ENCODE data around the gene PPP1R12A.
"Not testable (repeated sequence)": the region's sequence is repeated elsewhere in the genome, so short reads cannot be mapped to it uniquely, and the experiment has no call there.

Gene PPP1R12A

DNA sequence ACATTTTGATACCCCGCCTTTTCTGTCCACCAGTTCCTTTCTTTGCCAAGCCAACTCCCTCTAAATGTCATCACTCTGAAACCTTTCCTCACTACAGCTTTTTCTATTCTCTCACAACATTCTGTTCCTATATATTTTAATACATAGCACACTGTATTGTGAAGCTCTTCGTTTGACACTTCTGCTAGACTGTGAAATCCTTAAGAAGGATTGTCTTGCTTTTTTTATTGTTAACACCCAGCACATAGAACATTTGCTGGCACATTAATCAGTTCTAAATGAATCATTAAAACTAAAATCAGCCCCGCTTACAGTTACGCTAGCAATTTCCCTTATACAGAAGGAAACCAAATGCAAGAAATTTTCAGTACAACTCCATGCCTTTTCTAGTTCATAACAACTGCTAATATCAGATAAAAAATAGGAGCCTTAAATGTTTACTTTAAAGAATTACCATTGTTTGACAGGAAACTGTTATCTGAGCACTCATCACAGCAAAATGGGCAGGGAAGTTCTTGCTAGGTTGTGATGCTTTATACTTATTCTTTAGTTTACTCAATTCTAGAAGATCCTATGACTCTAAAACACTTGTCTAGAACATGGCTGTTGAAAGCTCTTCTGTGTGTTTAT is 93.5 kb downstream of the PPP1R12A start:
- DNase-seq = no peak

DNA sequence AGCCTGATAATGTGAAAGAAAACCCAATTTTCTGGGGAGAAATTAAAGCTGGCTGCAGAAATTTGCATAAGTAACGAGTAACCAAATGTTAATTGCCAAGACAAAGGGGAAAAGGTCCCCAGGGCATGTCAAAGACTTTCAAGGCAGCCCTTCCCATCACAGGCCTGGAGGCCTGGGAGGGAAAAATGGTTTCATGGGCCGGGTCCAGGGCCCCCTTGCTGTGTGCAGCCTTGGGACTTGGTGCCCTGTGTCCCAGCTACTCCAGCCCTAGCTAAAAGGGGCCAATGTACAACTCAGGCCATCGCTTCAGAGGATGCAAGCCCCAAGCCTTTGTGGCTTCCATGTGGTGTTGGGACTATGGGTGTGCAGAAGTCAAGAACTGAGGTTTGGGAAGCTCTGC is 96.5 kb downstream of the PPP1R12A start:
- DNase-seq = no peak

DNA sequence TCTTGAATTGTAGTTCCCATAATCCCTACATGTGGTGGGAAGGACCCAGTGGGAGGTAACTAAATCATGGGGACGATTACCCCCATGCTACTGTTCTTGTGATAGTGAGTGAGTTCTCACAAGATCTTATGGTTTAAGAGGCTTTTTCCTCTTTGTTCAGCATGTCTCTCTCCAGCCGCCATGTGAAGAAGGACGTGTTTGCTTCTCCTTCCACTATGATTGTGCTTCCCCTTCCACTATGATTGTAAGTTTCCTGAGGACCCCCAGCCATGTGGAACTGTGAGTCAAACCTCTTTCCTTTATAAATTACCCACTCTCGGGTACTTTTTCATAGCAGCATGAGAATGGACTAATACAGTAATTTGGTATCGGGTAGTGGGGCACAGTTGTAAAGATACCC is 97.3 kb downstream of the PPP1R12A start:
- no peak for DNase-seq

DNA sequence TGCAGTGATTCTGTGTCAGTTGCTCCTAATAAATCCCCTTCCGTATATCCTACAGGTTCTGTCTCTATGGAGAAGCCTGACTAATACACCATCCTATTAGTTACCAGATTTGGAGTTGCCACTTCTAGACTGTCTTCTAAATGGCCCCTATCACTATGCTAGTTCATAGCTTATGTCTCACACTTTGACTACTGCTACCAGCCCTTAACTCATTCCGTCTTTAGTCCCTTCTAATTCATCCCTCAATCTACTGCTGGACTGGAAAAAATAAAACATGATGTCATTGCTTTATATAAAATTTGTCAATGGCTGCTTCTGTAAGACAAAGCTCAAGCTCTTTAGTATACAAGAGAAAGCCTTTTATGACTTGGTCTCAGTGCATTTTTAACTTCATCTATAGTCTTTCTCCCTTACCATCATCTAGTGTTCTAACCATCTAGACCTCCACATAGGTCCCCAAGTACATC is 99.5 kb downstream of the PPP1R12A start:
- no peak for DNase-seq

DNA sequence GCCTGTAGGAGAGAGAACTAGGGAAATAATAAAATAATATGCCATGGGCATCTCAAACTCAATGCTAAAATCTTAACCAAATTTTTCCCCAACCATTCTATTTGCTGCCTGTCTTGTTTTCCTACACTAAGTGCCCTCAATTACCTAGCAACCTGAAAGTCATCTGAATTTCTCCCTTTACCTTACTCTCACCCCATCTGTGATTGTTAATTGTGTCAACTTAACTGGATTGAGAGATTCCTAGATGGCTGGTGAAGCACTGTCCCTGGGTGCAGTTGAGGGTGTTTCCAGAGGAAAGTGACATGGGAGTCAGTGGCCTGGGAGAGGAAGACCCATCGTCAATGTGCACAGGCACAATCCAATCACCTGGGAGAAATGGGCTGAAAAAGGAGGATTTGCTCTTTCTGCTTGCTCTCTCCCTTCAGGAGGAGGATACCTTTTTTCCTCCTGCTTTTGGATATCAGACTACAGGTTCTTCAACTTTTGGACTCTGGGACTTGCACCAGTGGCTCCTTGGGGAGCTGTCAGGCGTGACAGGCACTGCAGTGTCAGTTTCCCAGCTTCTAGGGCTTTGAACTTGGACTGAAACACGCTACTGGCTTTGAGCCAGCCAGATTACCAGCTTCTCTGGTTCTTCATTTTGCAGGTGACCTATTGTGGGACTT is 100.1 kb downstream of the PPP1R12A start:
- DNase-seq = no peak

DNA sequence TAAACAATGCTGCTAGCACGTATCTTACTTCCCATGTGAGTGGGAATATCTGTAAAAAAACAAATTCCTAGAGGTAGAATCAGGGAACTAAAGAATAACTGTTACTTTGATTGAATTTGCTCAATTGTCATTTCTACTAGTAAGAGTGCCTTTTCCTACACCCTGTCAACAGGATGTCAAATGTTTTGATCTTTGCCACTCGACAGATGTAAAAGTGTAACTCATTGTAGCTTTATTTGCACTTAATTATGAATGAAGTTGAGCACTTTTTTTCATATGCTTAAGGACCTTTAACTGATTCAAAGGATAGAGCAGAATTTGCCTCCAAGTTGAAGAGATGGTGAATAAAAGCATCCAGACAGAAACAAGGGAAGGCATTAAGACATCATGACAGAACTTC is 104.5 kb downstream of the PPP1R12A start:
- no peak for DNase-seq

DNA sequence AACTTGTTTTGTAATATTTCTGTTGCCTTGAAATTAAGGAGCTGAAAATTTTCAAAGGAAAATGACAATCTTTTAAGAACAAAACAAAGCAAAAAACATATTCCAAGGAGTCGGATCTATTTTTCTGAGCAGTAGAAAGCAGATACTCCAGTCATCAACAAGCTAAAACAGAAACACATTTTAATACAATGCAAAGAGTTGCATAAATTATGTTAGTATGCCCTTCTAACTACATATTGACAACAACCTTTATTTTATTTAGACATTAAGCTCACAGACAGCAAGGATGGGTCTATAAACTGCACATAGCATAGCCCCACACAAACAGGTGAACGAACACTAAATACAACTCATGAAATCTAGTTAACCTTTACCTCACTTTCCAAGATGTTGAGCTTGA is 106.0 kb downstream of the PPP1R12A start:
- no peak for DNase-seq

DNA sequence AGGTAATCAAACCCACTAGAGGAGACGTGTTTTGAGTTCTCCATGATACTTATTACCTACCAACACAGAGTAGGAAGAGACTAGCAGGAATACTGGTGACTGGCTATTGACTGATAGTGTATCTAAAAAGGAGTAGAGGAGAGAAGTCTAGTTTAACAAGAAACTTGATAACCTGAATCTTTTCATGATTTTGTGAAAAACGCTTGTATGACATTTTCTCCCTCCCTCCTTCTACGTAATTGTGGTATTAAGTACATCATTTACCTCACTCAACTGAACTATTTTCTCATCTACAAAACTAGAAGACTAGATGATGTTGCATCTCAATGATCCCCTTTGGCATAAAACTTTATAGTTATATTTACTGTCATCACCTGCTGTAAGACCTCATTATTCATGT is 107.4 kb downstream of the PPP1R12A start:
- no peak for DNase-seq

DNA sequence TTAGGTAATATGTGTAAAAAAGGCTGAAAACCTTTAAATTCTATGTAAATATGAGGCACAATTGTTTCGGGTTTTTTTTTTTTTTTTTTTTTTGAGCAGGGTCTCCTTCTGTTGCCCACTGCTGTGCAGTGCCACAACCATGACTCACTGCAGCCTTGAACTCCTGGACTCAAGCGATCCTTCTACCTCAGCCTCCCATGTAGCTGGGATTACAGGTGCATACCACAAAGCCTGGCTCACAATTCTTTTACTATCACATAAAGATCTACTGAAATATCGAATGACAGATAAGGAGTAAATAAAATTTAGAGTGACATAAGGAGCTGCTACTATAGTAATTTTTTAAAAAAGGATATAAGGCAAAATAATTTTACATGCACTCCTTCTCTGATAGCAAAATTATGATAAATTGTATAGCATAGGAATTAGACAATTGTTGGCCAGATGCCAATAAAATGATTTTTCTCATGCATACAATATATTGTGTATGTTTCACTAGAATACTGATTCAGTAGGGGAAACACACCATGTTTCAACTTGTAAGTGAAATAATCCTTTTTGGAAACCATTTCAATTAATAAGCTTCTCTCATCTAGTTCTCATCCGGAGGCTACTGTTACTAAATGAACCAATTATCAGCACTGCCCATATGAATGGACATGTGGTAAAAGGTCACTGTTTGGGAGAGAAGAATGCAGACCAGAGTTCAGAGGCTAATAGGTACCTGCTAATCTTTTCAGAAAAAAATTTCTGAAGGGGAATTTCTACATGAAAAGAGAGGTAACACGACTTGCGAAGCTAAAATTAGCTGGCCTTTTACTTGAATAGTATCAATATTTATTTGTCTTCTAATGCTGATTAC is 108.4 kb downstream of the PPP1R12A start:
- no peak for DNase-seq

DNA sequence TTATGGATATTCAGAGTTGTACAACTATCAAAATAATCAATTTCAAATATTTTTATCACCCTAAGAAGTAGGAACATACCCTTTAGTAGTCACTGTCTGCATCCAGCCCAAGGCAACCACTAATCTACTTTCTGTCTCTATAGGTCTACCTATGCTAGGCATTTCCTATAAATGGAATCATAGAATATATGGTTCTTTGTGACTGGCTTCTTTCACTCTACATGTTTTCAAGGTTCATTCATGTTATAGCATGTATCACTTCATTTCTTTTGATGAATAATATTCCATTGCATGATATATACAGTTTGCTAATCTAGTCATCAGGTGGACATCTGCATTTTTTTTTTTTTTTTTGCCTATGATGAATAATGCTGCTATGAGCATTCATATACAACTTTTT is 112.4 kb downstream of the PPP1R12A start:
- no peak for DNase-seq

DNA sequence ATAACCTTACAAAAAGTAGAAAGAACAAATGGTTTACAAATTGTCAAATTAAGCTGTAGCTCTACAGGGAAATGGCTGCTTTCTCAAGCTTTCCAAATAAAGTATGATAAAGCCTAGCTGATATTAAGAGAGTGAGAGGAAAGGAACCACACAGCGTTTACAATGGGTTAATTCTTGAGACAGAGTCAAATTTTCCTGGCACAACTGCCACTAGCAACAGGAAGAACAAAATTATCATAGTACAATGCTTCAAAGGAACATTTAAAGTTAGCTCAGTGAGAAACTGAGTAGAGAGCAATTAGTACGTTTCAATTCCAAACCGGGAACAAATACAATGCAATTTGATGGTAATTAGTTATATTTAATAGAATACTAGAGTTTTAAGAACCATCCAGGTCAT is 116.0 kb downstream of the PPP1R12A start:
- no peak for DNase-seq

DNA sequence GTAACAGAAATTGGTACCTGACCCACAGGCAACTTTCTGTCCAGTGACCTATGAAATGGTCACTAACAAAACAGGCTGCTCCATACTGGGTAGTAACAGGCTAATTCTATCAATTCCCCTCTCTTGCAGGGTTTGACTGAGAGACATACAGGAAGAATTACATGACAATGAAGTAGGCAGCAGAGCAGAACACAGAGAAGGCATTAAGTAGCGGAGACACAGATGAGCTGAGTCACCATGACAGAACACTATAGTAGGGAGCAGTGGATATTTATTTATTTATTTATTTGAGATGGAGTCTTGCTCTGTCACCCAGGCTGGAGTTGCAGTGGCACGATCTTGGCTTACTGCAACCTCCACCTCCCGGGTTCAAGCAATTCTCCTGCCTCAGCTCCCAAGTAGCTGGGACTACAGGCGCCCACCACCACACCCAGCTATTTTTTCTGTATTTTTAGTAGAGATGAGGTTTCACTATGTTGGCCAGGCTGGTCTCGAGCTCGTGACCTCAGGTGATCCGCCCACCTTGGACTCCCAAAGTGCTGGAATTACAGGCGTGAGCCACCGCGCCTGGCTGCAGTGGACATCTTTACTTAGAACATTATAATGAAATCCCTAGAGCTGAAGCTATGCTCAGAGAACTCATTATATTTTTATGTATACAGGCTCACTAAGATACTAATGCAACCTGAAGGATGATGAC is 150.4 kb downstream of the PPP1R12A start:
- not testable (repeated sequence) for DNase-seq

DNA sequence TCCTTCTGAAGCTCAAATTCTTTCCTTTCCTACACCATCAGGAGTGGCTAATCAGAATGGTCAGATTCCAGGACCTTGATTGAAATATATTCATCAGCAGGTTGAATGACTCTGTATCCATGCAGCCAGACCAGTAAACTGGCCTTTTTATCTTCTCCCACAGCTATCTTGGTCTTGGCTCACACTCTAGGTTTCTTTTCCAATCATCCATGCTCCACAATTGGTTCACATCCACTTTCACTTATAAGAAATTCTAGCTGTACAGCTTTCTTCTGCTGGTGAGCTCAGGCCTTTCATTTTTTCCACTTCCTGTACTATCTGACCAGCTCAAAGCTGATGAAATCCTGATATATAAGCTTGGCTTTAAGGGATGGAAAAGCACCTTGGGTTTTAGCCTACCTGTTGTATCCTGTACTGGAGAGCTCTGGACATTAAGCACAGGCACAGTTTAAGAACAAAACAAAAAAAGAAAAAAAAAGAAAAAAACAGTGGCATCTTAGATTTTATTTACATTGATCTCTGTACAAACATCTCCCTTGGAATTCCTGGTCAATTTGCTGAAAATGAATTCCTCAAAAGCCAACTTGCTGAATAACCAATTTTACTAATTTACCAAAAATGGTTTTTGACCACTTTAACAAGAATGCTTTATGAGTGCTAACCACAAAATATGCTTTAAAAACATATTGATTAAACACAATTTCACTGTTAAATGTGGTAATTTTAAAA is 152.6 kb downstream of the PPP1R12A start:
- DNase-seq = peak in 1 of 2 experiments; percentile 42

DNA sequence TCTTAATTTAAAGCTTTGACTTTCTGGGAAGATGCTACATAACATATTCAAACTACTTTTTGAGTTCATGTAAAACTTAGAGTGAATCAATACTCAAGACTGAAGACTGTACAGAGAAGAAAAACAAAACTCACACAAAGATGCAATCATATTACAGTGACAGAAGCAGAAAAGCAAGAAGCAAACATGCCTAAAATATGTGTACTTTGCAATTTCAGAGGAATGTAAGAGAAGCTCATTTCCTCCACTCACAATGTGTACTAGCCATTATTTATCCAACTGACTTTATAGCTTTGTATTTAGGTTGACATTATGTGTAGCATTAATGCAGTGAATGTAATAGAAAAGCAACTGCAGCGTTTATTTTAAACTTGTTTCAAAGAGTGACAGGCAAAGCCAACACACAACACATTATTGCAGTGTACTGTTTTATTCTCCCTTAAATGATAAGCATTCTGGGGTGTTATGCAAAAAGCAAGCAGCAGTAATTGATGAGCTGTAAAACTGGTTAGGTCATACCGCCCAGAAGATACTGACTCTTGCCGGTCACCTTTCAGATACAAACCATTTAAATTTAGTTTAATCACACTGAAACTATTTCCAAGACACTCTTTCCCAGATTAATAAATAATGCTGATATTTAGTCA is 156.0 kb downstream of the PPP1R12A start:
- DNase-seq = no peak

DNA sequence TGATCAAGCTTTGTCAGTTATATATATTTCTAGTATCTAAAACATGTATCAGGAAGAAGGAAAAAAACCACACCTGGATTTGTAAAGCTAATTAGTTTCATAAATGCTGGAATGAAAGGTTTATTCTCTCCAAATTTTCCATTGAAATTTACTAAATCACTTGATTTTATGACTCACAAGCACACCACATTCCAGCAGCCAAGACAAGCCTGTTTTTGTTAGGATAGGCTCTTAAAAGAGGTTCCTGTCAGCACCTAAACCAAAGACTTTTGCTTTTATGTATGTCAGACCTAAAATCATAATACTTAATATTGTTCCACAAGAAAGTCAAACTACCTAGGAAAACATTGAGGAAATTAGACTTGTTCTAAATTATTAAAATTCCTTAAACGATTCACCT is 158.8 kb downstream of the PPP1R12A start:
- peak in 1 of 2 experiments; percentile 21 for DNase-seq

DNA sequence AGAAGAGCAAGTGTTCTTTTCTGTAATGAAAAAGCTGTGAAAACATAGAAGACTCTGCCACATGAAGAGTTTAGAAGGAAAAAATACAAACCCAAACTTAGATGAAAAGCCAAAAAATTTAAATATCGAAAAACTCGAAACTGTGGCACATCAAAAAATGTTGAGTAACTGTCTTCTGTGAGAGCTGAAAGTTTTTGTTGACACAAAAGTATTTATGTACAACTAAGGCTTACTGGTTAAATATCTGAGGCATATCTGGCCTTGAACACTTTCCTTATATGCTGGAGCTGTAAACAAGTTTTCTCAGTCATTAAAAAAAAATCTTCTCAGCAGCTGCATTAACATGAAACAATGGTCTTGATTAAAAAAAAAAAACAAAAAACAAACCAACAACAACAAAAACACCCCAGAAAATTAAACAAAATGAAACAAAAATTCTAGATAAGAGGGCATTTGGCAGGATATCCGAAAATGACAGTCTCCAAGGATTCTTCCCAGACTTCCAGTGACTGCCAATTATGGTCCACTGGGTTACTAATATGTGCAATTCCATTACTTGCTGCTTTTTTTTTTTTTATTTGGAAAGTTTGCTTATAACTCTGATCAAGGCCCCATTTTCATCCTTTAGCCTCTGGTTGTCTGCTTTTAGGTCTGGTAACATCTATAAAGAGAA is 159.4 kb downstream of the PPP1R12A start:
- no peak for DNase-seq

DNA sequence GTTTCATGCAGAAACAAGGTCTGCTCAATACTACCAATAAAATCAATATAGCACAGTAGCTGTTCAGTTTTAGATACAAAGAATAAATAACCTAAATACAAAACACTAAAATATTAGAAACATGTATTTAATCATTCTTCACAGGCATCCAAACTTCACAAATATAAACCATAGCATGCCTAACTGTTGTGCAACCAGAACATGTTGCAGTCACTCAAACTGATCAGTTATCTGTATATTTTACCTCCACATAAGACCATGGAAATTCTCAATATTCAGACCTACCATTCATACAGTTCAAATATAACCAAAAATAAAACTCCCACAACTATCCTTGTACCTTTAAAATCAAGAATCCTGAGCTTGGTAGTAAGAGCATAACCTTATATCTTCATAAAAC is 161.0 kb downstream of the PPP1R12A start:
- DNase-seq = no peak

DNA sequence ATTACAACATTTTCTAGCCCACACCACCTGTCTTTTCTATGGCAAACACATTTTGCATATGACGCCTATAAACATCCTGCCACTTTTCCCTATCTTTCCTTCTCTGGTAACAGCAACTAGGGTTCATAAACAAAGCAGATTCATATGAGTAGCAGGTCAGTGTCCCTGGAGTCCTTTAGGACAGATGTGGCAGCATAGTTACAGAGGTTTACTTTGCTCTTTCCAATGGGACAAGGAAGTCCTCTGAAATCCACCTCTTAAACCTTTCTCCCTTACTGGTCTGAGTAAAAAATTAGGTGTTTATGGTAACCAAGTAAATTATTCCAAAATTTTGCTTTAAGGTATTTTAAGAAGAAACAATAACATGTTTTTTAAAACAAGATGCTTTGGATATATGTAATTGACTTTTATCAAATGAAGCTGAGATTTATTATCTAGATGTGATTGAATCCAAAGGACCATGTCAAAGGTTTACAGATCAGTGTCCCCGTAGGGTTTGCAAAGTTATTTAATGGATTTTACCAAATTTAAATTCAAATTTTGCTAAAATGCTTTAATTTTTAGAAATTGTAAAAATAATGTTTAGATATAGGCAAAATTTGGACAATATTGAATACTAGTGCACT is 164.9 kb downstream of the PPP1R12A start:
- no peak for DNase-seq

DNA sequence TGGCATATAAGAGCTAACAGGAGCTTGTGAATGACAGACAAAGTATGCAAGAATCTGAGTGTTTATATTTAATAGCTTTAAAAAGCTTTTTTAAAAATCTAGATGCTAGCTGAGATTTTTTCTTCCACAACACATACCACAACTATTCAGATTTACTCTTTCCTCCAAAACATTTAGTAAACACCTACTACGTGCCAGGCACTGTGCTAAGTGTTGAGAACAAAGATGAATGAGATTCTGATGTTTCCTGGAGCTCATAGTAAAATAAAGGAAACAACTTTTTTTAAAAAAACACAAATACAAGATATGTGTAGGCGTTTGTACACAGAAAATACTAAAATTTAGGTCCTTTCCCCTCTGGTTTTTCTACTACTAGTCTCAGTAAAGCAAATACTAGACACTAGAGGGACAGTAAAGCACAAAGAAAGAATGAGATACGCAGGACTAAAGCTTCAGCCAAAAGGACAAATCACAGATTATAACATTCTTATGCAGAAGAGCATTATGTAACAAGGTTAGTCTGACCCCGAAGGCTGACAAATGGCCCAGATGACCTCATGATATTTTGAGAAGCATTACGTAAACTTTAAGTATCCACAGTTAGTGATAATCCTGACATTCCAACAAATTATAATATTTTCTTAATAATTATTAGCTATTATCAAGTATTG is 165.6 kb downstream of the PPP1R12A start:
- DNase-seq = no peak

Data from SW 1271 (cell line).